Measurements from ENCODE around the gene PLPP1. TPM values are rescaled to one million over a fixed set of nuclear protein-coding genes. Genes with fewer than 3 reads are reported as not detected.

PLPP1 gene
- total and polyA plus RNA-seq, 4 donors: 51.9 to 129 (median 60.7) TPM

DNA sequence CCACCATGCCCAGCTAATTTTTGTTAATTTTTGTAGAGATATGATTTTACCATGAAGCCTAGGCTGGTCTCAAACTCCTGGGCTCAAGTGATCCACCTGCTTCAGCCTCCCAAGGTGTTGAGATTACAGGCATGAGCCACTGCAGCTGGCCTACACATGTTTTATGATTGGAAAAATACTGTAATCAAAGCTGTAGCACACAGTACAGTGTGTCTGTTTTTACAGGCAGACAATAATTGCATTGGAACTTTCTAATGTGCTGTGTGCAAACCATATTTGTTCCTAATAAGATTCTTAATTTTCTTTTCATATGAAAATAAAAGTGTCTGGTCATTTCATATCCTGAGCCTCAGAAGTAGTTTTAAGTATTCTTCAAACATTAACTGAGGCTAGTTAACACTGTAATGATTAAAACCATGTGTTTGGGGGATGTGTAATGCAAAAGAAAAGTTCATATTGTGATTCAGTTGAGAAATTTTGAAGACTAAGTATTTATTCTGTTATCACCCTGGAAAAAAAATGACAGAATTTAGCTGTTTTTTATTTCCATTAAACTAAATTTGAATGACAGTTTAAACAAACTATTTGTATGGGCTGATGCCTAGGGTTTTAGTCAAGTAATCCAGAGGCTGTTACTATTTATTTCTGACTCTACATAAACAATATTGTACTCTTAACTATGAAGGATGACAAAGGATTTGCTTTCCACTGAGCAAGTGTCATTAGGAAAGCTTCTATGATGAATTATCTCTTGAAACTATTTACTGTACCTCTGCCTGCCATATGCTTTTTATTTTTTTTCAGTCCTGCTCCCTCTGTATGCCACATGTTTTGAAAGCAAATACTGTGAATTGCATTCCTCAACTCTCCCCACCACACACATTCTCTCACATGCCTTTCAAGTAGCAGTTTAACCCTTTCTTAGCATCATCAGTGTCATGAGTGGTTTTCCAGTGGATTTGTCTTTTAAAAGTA is 115.5 kb downstream of the PLPP1 start:
- H3K9me3 ChIP-seq (ENCODE audit: control insufficient read depth in 4 of 4, insufficient read depth in 3 of 4, low read length in 3 of 4): no peaks in the 10 kb centered on the region
- TF ChIP-seq, protein P1, sequence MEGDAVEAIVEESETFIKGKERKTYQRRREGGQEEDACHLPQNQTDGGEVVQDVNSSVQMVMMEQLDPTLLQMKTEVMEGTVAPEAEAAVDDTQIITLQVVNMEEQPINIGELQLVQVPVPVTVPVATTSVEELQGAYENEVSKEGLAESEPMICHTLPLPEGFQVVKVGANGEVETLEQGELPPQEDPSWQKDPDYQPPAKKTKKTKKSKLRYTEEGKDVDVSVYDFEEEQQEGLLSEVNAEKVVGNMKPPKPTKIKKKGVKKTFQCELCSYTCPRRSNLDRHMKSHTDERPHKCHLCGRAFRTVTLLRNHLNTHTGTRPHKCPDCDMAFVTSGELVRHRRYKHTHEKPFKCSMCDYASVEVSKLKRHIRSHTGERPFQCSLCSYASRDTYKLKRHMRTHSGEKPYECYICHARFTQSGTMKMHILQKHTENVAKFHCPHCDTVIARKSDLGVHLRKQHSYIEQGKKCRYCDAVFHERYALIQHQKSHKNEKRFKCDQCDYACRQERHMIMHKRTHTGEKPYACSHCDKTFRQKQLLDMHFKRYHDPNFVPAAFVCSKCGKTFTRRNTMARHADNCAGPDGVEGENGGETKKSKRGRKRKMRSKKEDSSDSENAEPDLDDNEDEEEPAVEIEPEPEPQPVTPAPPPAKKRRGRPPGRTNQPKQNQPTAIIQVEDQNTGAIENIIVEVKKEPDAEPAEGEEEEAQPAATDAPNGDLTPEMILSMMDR (IDR thresholded peaks at IDR 0.05; ENCODE audit: control extremely low read depth, extremely low read depth): no peak
- no peak overlapping the region for H3K27ac ChIP-seq (ENCODE audit: low read depth in 1 of 2, low read length in 1 of 2)
- peaks cover 0 to 12% (median 6%) of the 10 kb centered on the region in 5 donors for H3K4me1 ChIP-seq (ENCODE audit: control insufficient read depth in 5 of 5, insufficient read depth in 5 of 5, low read length in 5 of 5)
- no peak overlapping the region for H3K4me3 ChIP-seq
- H3K27me3 ChIP-seq (ENCODE audit: control insufficient read depth in 3 of 3, insufficient read depth in 3 of 3, low read length in 2 of 3): no peaks in the 10 kb centered on the region
- peaks cover 8 to 44% (median 14%) of the 10 kb centered on the region in 4 donors for H3K36me3 ChIP-seq (ENCODE audit: control insufficient read depth in 4 of 4, insufficient read depth in 4 of 4, low read length in 4 of 4)
- H3K9ac ChIP-seq (ENCODE audit: insufficient read depth in 1 of 2, low read length in 2 of 2): no peak overlapping the region
- DNase-seq: peak in 2 of 3 donors; percentile 61 to 68
- no peak for ATAC-seq (ENCODE audit: insufficient read depth, low FRiP score)

DNA sequence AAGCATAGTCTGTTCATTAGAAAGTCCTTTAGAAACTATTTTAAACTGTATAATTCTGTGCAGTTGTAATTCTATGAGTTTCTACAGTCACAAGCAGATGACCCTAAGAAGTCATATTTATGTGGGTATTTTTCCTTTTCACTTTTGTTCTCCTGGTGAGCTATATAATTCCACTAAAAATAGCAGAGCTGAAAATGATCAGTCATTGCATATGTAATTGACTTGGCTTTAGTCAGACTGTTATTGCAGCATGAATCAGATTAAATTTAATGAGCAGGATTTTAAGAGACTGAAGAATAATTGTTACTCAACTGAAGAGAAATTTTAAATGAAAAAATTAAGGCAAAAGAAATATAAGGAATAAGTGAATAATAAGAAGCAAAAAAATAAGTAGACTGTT is 118.5 kb downstream of the PLPP1 start:
- no peak for ATAC-seq (ENCODE audit: insufficient read depth, low FRiP score)
- H3K4me3 ChIP-seq: no peak overlapping the region
- H3K4me1 ChIP-seq (ENCODE audit: control insufficient read depth in 5 of 5, insufficient read depth in 5 of 5, low read length in 5 of 5): peaks cover 0 to 19% (median 6%) of the 10 kb centered on the region in 5 donors
- no peak overlapping the region for H3K9ac ChIP-seq (ENCODE audit: insufficient read depth in 1 of 2, low read length in 2 of 2)
- no peak for DNase-seq
- no peak overlapping the region for H3K27ac ChIP-seq (ENCODE audit: low read depth in 1 of 2, low read length in 1 of 2)
- H3K36me3 ChIP-seq (ENCODE audit: control insufficient read depth in 4 of 4, insufficient read depth in 4 of 4, low read length in 4 of 4): peaks cover 0 to 35% (median 2%) of the 10 kb centered on the region in 4 donors
- no peaks in the 10 kb centered on the region for H3K27me3 ChIP-seq (ENCODE audit: control insufficient read depth in 3 of 3, insufficient read depth in 3 of 3, low read length in 2 of 3)
- TF ChIP-seq, protein P1 (IDR thresholded peaks at IDR 0.05; ENCODE audit: control extremely low read depth, extremely low read depth): no peak
- no peaks in the 10 kb centered on the region for H3K9me3 ChIP-seq (ENCODE audit: control insufficient read depth in 4 of 4, insufficient read depth in 3 of 4, low read length in 3 of 4)

DNA sequence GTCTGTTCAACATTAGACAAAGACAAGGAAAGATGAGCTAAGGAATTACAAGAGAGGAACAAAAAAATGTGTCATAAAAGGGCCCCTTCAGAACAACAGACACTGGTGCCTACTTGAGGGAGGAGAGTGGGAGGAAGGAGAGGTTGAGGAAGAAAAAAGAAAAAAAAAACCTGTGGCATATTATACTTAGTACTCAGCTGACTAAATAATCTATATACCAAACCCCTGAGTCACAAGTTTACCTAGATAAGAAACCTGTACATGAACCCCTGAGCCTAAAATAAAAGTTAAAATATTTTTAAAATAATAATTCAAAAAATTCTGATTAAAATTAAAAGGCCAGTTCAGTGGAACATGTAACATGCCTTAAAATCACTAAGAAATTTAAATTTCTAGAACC is 119.7 kb downstream of the PLPP1 start:
- no peak overlapping the region for H3K27ac ChIP-seq (ENCODE audit: low read depth in 1 of 2, low read length in 1 of 2)
- no peak overlapping the region for H3K9ac ChIP-seq (ENCODE audit: insufficient read depth in 1 of 2, low read length in 2 of 2)
- DNase-seq: no peak
- H3K9me3 ChIP-seq (ENCODE audit: control insufficient read depth in 4 of 4, insufficient read depth in 3 of 4, low read length in 3 of 4): no peaks in the 10 kb centered on the region
- peaks cover 0 to 19% (median 6%) of the 10 kb centered on the region in 5 donors for H3K4me1 ChIP-seq (ENCODE audit: control insufficient read depth in 5 of 5, insufficient read depth in 5 of 5, low read length in 5 of 5)
- TF ChIP-seq, protein P1 (IDR thresholded peaks at IDR 0.05; ENCODE audit: control extremely low read depth, extremely low read depth): no peak
- H3K36me3 ChIP-seq (ENCODE audit: control insufficient read depth in 4 of 4, insufficient read depth in 4 of 4, low read length in 4 of 4): peaks cover 0 to 38% (median 3%) of the 10 kb centered on the region in 4 donors
- no peaks in the 10 kb centered on the region for H3K27me3 ChIP-seq (ENCODE audit: control insufficient read depth in 3 of 3, insufficient read depth in 3 of 3, low read length in 2 of 3)
- no peak overlapping the region for H3K4me3 ChIP-seq
- no peak for ATAC-seq (ENCODE audit: insufficient read depth, low FRiP score)

Measured in lung (tissue), 12 donors.